ENCODE data around the gene NPC1.
A peak's percentile ranks its signal among the peaks of the same experiment; 100 is the strongest.
"Not testable (repeated sequence)": the region's sequence is repeated elsewhere in the genome, so short reads cannot be mapped to it uniquely, and the experiment has no call there.

NPC1 gene

GRCh38 chr18:23515911-23516546, 70.3 kb downstream of the NPC1 start:
- DNase-seq: peak; percentile 28 to 73

DNA sequence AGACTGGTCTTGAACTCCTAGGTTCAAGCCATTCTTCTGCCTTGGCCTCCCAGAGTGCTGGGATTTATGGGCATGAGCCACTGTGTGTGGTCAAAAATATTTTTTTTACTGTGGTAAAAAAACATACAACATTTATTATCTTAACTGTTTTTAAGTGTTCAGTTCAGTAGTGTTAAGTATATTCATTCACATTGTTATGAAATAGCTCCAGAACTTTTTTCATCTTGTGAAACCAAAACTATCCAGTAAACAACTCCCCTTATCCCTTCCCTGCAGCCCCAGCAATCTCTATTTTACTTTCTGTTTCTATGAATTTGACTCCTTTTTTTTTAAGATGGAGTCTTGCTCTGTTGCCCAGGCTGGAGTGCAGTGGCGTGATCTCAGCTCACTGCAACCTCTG, 73.7 kb downstream of the NPC1 start:
- DNase-seq: peak in 1 of 2 donors; percentile 37

DNA sequence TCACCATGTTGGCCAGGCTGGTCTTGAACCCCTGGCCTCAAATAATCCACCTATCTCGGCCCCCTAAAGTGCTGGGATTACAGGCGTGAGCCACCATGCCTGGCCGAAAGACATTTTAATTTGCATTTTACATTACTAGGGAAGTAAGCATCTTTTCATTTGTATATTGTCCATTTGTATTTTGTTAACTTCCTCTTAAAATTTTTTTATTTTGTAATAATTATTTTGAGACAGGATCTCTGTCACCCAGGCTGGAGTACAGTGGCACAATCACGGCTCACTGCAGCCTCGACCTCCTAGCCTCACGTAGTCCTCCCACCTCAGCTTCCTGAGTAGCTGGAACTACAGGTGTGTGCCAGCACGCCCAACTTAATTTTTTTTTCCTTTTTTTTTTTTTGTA, 74.1 kb downstream of the NPC1 start:
- DNase-seq: not testable (repeated sequence)

DNA sequence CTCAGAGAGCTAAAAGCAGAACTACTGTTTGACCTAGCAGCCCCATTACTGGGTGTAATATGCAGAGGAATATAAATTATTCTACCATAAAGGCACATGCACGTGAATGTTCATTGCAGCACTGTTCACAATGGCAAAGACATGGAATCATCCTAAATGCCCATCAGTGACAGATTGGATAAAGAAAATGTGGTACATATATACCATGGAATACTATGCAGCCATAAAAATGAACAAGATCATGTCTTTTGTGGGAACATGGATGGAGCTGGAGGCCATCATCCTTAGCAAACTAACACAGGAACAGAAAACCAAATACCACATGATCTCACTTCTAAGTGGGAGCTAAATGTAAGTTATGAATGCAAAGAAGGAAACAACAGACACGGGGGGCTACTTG, 75.4 kb downstream of the NPC1 start:
- not testable (repeated sequence) for DNase-seq

DNA sequence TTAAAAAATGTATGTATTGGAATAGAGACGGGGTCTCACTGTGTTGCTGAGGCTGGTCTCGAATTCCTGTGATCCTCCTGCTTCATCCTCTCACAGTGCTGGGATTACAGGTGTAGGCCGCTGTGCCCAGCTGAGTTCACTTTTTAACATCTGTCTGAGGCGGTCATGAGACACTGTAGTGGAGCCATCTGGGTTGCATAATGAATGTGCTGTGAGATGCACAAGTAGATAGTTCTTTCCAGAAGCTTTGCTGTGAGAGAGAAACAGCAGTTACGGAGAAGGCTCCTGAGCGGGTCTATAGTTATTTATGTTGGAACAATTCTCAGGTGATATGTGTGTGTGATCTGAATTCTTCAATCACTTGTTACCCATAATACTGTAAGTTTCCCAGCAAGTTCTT, 79.9 kb downstream of the NPC1 start:
- no peak for DNase-seq

DNA sequence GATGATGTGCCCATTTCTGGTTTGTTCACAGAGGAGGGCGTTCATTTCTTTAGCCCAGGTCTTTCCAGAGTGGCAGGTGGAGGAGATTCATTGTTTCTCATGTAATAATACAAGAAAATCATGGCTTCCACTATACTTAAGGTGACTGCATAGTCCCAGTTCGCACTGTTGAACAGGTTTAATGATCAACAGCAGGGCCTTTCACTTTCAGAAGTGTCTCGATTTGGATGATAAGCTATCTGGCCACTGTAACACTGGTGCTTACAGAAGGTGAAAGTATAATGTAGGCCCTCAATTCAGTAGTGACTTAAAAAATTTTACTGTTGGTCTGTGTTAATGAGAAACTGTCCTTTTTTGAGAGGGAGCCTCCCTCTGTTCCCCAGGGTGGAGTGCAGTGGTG, 81.6 kb downstream of the NPC1 start:
- no peak for DNase-seq

GRCh38 chr18:23503963-23504344, 82.4 kb downstream of the NPC1 start:
- DNase-seq: no peak

DNA sequence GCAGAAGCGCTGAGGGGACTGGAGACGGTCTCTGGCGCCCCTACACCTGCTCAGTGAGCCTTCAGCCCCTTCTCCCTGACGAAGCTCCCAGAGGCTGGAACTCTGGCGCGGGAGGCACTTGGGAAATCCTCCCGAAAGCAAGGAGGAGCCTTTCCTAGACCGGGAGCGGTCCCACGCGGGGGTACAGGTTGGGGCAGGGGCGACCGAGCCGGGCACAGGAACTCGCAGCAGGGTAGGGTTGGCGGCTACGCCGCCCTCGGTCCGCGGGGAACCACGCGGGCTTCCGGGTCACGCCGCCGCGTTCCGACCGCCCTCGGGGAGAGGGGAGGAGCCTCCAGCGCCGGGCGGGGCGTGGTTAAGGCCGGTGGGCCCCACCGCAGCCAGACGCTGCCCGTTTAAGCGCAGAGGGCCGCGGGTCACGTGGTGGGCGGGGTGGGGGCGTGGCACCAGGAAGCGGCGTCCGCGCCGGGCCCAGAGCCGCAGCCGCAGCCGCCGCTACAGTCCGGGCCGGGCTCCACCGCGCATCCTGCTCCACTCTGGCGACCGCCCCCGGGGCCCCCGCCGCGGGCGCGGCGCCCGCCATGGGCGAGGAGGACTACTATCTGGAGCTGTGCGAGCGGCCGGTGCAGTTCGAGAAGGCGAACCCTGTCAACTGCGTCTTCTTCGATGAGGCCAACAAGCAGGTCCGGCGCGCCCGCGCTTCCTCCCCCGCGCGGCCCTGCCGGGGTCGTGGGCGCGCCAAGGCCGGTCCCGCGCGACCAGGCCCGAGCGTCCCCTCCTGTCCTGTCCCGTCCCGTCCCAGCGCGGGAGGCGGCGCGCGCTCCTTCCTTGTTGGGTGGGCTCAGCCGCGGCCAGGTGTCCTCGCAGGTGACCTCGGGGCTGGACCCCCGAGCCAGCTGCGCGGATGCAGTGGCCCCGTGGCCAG, 83.0 kb downstream of the NPC1 start, which contains the start of gene RMC1:
Gene RMC1, plus strand, starts transcription at position 474 of the 925 bp plus-strand sequence. Its CDS starts 108 bp downstream, at position 582.
- peak; percentile 85 to 93 for DNase-seq

DNA sequence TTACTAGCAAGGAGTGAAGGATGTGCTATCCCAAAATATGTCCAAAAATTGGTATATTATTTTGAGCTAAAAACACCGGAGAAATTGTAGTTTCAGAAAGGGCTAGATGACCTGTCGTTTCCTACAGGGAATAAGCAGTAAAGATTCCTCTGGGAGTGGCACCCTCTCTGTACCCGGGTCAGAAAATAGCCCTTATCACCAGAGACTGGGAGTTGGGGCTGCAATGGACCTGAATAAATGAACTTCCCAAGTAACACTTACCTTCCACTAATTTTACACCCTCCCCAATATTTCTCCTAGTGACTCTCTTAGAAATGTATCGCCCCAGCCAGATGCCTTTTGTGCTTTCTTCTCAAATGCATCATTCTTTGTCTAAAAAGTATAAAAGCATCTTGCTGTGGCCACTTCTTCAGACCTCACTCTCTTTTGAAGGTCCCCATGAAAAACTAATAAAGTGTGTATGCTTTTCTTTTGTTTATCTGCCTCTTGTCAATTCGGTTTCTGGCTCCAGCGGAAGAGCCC, 83.7 kb downstream of the NPC1 start:
- DNase-seq: no peak

GRCh38 chr18:23501626-23502025, 84.7 kb downstream of the NPC1 start:
- DNase-seq: no peak

DNA sequence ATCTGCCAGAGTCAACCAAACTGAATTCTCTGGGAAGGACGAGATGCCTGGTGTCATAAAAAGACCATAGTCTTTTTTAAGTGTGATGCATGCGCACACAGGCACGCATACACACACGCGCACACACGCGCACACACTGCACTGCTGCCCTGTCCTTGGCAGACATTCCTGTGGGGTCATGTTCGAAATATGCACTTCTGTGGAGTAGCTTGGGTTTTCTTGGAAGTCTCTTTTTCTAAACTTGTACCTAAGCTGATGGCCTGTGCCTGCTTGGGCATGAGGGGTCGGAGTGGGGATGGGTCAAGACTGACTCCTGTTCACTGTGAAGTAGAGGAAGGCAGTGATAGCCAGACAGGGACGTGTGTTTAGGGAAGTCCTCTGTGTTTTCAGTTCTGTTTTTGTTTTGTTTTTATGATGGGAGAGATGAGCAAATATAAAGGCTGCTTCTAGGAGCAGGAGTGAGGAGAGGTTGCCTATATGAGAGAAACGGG, 87.0 kb downstream of the NPC1 start:
- DNase-seq: peak in 1 of 2 donors; percentile 22

- peak in 1 of 2 donors; percentile 80 for DNase-seq
These were observed 87.4 kb downstream of the NPC1 start for GRCh38 chr18:23498877-23499276.

- DNase-seq: peak in 1 of 2 donors; percentile 80
These were observed 88.2 kb downstream of the NPC1 start for GRCh38 chr18:23498117-23498516.

DNA sequence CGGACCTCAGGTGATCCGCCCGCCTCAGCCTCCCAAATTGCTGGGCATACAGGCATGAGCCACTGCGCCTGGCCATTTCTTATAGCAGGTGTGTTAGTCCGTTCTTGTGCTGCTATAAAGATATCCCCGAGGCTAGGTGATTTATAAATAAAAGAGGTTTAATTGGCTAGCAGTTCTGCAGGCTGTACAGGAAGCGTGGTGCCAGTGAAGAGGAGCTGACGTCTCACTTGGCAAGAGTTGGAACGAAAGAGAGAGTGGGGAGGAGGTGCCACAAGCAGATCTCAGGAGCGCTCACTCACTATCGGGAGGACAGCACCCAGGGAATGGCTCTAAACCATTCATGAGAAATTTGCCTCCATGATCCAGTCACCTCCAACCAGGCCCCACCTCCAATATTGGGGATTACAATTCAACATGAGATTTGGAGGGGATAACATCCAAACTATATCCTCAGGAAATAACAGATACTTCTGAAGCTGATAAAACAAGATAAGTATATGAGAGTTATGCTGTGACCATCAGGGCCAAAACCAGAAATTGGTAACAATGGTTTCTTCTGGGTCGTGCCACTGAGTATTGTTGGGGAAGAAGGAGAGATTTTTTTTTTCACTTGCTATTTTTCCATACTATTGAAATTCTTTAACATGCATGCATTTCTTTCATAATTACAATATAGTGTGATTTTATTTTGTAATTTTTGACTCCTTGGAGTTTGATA, 90.4 kb downstream of the NPC1 start:
- DNase-seq: peak in 1 of 2 donors; percentile 53

DNA sequence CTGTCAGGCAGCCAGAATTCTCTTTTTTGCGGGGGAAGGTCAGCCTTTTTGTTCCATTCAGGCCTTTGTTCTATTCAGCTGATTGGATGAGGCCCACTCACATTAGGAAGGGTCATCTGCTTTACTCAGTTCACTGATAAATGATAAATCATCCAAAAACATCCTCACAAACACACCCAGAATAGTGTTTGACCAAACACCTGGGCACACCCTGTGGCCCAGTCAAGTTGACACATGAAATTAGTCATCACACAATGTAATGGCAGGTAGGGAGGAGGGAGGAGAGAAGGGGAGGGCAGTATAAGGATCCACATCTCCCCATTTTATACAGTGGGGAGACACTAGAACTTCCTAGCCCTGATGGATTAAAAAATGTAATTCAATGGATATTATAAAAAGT, 91.3 kb downstream of the NPC1 start:
- DNase-seq: no peak

GRCh38 chr18:23493654-23494053, 92.7 kb downstream of the NPC1 start:
- DNase-seq: no peak

- not testable (repeated sequence) for DNase-seq
These were observed 96.7 kb downstream of the NPC1 start for GRCh38 chr18:23489586-23489985.

DNA sequence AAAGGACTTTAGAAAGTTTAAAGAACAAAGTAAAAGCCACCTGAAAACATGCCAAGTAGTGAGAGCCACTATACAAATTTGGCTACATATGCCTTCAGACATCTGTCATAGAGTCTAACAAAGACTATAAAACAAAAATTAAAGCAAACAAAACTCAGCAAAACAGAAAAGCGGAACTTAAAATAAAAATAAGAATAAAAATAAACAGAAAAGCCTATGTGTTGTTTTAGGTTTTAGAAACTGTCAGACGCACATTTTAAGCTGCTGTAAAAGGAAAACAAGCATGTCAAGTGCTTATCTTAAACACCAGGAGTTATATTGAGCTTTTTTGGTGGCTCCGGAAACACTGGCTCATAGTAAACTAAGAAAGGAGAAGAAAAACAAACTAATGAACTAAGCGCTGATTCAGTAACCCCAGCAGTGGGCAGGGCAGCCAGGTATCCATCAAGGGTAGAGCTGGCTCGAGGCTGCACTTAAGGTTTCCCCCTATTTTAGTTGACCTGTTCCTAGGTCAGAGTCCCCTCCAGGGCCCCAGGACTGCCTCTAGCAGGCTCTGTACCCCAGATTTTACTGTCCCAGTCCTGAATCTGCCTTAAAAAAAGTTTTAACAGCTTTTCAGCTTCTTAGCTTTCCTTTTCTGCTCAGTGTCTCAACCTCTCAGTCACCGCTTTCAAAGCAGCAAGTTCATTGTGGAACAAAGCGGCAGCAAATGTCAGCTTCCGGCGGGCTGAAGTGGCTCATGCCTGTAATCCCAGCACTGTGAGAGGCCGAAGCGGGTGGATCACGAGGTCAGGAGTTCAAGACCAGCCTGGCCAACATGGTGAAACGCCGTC, 98.4 kb downstream of the NPC1 start:
- peak; percentile 17 to 92 for DNase-seq

GRCh38 chr18:23485386-23485785, 100.9 kb downstream of the NPC1 start:
- no peak for DNase-seq

- DNase-seq: no peak
These were observed 101.6 kb downstream of the NPC1 start for GRCh38 chr18:23484561-23485182.

Data from bone marrow (tissue), 2 donors.